Activated CD4-positive, alpha-beta T cell treated with anti-CD3 and anti-CD28 coated beads, Interleukin-2, amount 10 ng/mL, durations not matched to agents 7 days and 5 days (primary cell): ENCODE data around the gene POLE. TPM values are rescaled to one million over a fixed set of nuclear protein-coding genes. Genes with fewer than 3 reads are reported as not detected.

Experiments
- CTCF ChIA-PET: fragments of 350-600 bp; sonication (Branson Sonifier 250); formaldehyde crosslinking; loops from one replicate; lab custom pipeline; 2021; ENCODE audit warnings: antibody characterized with exemption; lab: Charles Lee
- POLR2A ChIA-PET: fragments of 350-600 bp; sonication (Branson Sonifier 250); formaldehyde crosslinking; loops from one replicate; lab custom pipeline; 2021; ENCODE audit warnings: antibody characterized with exemption; lab: Charles Lee
- DNase-seq: peaks from one replicate; pipeline ENCODE4 v3.0.0-alpha.2; 2020
- H3K27ac Mint-ChIP-seq: one replicate; pipeline ENCODE4 v1.8.0; 2021; ENCODE audit warnings: mild to moderate bottlenecking, moderate library complexity, mixed read lengths
- H3K27me3 Mint-ChIP-seq: one replicate; pipeline ENCODE4 v1.8.0; 2021; ENCODE audit warnings: mixed read lengths
- H3K36me3 Mint-ChIP-seq: one replicate; pipeline ENCODE4 v1.8.0; 2021; ENCODE audit warnings: low read depth, mixed read lengths
- H3K4me1 Mint-ChIP-seq: one replicate; pipeline ENCODE4 v1.8.0; 2021; ENCODE audit warnings: mixed read lengths
- H3K4me3 Mint-ChIP-seq: one replicate; pipeline ENCODE4 v1.8.0; 2021; ENCODE audit warnings: mild to moderate bottlenecking, moderate library complexity, mixed read lengths
- H3K9me3 Mint-ChIP-seq: one replicate; pipeline ENCODE4 v1.8.0; 2021; ENCODE audit warnings: mixed read lengths
- total RNA-seq, 2 experiments: library from RNA; stranded (reverse); gene quantifications; one replicate each; pipeline ENCODE4 v1.2.3, GENCODE V29; 2021

The POLE gene
- total RNA-seq, 2 experiments from 2014 or later, result 167 to 176 TPM

DNA sequence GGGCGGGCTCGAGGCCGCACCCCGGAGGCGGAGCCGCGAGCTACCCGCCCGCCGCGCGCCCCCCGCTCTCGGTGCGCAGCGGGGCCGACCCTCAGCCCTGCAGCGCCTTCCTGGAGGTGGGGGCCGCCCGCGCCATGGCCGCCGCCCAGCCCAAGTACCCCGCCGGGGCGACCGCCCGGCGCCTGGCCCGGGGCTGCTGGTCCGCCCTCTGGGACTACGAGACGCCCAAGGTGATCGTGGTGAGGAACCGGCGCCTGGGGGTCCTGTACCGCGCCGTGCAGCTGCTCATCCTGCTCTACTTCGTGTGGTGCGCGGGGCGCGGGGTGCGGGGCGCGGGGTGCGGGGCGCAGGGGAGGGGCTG is 68.5 kb downstream of the POLE start, which contains the start of gene P2RX2:
P2RX2 (plus strand) TSS at position 94 of the 361 bp plus-strand sequence; CDS start at position 135, 41 bp downstream.
- CTCF ChIA-PET, result interaction anchor here (1.0 kb wide), 1 partner anchor 9 kb away, joined by 3 read pairs; the partner anchor contains the start of gene LRCOL1
- no peak for DNase-seq

GRCh38 chr12:132617822-132618682 is 69.1 kb downstream of the POLE start:
- peak overlapping the region; percentile 22 for H3K27ac Mint-ChIP-seq
- H3K4me1 Mint-ChIP-seq, result peaks cover 12% of the 10 kb centered on the region
- ChIA-PET CTCF (interaction anchor here (3.5 kb wide), 1 partner anchor 203 kb away, joined by 16 read pairs; no protein-coding TSS in a partner anchor), POLR2A (interaction anchor here (0.7 kb wide), 1 partner anchor 124 kb away, joined by 4 read pairs; no protein-coding TSS in a partner anchor)
- DNase-seq, result no peak
- H3K36me3 Mint-ChIP-seq, result peaks cover 13% of the 10 kb centered on the region
- H3K4me3 Mint-ChIP-seq, result no peak overlapping the region
- H3K27me3 Mint-ChIP-seq, result peaks cover 23% of the 10 kb centered on the region
- H3K9me3 Mint-ChIP-seq, result peaks cover 7% of the 10 kb centered on the region

More for the DNA sequence above, 68.5 kb downstream of the POLE start, which contains the start of gene P2RX2:
- H3K4me3 Mint-ChIP-seq, result no peak within 1 kb of the TSS
- H3K27ac Mint-ChIP-seq, result peak within 1 kb of the TSS; percentile 22
- H3K9me3 Mint-ChIP-seq, result peaks cover 7% of the 10 kb centered on the region
- H3K4me1 Mint-ChIP-seq, result peaks cover 13% of the 10 kb centered on the region
- POLR2A ChIA-PET, result interaction anchor here (0.7 kb wide), 1 partner anchor 123 kb away, joined by 4 read pairs; no protein-coding TSS in a partner anchor
- H3K27me3 Mint-ChIP-seq, result peaks cover 22% of the 10 kb centered on the region
- peaks cover 13% of the 10 kb centered on the region for H3K36me3 Mint-ChIP-seq

DNA sequence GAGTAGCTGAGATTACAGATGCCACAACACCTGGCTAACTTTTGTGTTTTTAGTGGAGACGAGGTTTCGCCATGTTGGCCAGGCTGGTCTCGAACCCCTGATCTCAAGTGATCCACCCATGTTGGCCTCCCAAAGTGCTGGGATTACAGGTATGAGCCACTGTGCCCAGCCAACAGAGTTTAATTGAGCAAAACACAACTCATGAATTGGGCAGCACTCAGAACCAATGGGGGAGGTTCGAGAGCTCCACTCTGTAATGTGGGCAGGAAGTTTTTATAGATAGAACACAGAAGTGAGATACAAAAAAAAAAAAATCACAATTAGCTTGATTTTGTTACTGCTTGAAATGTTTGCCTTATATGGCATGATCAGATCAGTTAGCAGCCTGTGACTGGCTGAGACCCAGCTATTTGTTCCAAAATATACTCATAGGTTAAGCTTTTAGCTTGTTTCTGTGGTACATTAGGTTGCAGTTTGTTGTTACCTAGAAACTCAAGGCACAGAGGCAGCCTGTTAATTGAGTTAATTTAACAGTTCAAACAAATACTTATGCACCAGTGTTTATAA is 69.9 kb downstream of the POLE start:
- H3K27ac Mint-ChIP-seq, result no peak overlapping the region
- peaks cover 24% of the 10 kb centered on the region for H3K27me3 Mint-ChIP-seq
- CTCF ChIA-PET, result interaction anchor here (3.5 kb wide), 1 partner anchor 202 kb away, joined by 16 read pairs; no protein-coding TSS in a partner anchor
- H3K4me1 Mint-ChIP-seq, result peaks cover 6% of the 10 kb centered on the region
- peaks cover 7% of the 10 kb centered on the region for H3K9me3 Mint-ChIP-seq
- DNase-seq, result no peak
- peaks cover 10% of the 10 kb centered on the region for H3K36me3 Mint-ChIP-seq
- POLR2A ChIA-PET, result no interaction called here
- H3K4me3 Mint-ChIP-seq, result no peak overlapping the region

- Mint-ChIP-seq H3K27me3 (peaks cover 33% of the 10 kb centered on the region), H3K4me1 (peaks cover 6% of the 10 kb centered on the region), H3K9me3 (peaks cover 10% of the 10 kb centered on the region), H3K36me3 (peaks cover 10% of the 10 kb centered on the region), H3K27ac (no peak overlapping the region), H3K4me3 (no peak overlapping the region)
- no peak for DNase-seq
- POLR2A ChIA-PET, result interaction anchor here (0.7 kb wide), 1 partner anchor 41 kb away, joined by 3 read pairs; no protein-coding TSS in a partner anchor
- CTCF ChIA-PET, result interaction anchor here (1.1 to 3.5 kb wide), 7 partner anchors 12 to 462 kb away, joined by 3 to 16 read pairs (median 4); no protein-coding TSS in a partner anchor
Observed at GRCh38 chr12:132615579-132616038, 71.5 kb downstream of the POLE start.

DNA sequence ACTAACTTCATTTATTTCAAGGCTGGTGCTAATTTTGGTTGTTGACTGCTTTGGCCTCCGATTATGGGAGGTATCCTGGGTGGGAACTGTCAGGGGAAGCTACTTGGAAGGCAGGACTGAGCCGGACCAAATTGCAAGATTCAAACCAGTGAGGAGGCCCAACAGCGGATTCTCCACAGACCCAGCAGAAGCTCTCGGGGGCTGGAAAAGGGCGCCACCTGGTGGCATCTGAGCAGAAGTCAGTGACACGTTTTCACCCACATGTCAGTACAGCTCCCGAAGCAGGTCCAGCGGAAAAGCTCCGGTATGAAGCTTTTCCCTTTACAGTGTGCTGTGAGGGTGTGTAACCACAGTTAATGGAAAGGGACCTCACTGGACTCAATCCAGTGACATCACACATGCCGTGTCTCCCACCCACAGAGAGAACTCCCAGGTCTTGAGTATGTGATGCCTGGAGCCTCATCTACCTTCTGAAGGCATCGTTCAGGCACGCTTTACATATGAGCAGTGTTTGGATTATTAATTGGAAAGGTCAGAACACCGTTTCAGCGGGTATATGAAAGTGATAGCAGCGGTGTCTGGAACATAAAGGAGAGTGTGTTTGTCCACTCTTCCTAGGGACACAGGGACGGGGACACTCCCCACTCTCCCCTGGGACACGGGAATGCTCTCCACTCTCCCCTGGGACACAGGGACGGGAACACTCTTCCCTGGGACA is 72.1 kb downstream of the POLE start:
- H3K4me3 Mint-ChIP-seq, result no peak overlapping the region
- peaks cover 10% of the 10 kb centered on the region for H3K36me3 Mint-ChIP-seq
- H3K9me3 Mint-ChIP-seq, result peaks cover 10% of the 10 kb centered on the region
- H3K27ac Mint-ChIP-seq, result no peak overlapping the region
- peaks cover 11% of the 10 kb centered on the region for H3K4me1 Mint-ChIP-seq
- ChIA-PET POLR2A (no interaction called here), CTCF (interaction anchor here (0.6 to 3.5 kb wide), 10 partner anchors 10 to 462 kb away, joined by 3 to 16 read pairs (median 4); no protein-coding TSS in a partner anchor)
- H3K27me3 Mint-ChIP-seq, result peaks cover 34% of the 10 kb centered on the region
- DNase-seq, result peak; percentile 85

GRCh38 chr12:132614029-132614428 is 73.1 kb downstream of the POLE start:
- Mint-ChIP-seq H3K9me3 (peaks cover 10% of the 10 kb centered on the region), H3K36me3 (peaks cover 10% of the 10 kb centered on the region), H3K27ac (no peak overlapping the region), H3K27me3 (peaks cover 39% of the 10 kb centered on the region), H3K4me1 (peaks cover 11% of the 10 kb centered on the region), H3K4me3 (no peak overlapping the region)
- POLR2A ChIA-PET, result no interaction called here
- CTCF ChIA-PET, result interaction anchor here (0.6 to 1.5 kb wide), 4 partner anchors 9 to 543 kb away, joined by 3 to 11 read pairs (median 4); no protein-coding TSS in a partner anchor
- DNase-seq, result no peak

DNA sequence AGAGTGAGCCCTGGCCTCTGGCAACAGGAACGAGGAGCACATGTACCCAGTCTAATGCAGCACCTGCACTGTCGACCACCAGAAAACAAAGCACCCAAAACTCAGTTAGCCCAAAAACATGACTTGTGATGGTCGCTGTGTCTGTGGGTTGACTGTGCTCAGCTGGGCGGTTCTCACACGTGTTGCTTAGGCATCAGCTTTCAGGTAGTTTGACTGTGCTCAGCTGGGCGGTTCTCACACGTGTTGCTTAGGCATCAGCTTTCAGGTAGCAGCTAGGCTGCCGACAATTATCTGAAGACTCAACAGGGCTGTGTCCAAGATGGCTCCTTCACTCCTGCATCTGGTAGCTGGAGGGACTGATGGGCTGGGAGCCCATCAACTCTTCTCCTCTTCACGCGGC is 75.5 kb downstream of the POLE start:
- ChIA-PET CTCF (interaction anchor here (0.9 kb wide), 1 partner anchor 10 kb away, joined by 3 read pairs; no protein-coding TSS in a partner anchor), POLR2A (no interaction called here)
- Mint-ChIP-seq H3K4me3 (no peak overlapping the region), H3K4me1 (peaks cover 8% of the 10 kb centered on the region), H3K27me3 (peaks cover 32% of the 10 kb centered on the region), H3K27ac (no peak overlapping the region), H3K9me3 (peaks cover 4% of the 10 kb centered on the region), H3K36me3 (no peaks in the 10 kb centered on the region)
- no peak for DNase-seq

DNA sequence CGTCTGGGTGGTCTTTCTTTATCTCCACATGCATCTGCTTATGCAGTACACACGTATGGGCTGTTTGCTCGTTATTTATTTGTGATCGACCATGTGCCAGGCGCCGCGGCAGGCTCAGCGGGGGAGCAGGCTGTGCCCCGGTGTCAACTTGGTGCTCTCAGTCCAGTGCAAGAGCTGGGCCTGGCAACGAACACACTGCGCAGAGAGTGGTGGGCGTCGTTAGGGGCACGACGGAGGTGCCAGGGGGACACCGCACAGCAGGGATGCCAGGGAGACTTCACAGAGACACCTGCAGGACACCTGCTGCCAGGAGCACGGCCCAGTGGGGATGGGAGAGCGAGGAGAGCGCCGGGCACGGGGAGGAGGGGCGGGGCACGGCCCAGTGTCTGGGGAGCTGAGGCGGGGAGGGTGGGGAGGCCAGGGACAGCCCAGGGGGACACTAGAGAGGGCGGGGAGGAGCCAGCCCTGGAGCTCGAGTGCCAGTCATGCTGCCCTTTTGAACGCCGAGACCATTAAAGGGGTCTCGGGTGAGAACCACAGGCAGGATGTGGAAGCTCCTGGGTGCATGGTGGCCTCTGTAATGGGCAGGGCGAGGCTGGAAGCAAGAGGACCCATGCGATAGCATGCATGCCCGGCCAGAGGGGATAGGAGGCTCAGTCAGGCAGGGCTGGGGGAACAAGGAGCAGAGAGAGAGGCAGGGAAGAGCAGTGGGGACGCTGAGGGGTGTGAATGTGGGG is 76.1 kb downstream of the POLE start:
- DNase-seq, result no peak
- Mint-ChIP-seq H3K4me1 (peaks cover 8% of the 10 kb centered on the region), H3K36me3 (no peaks in the 10 kb centered on the region), H3K27me3 (peaks cover 32% of the 10 kb centered on the region), H3K27ac (no peak overlapping the region), H3K4me3 (no peak overlapping the region), H3K9me3 (peaks cover 4% of the 10 kb centered on the region)
- ChIA-PET POLR2A (no interaction called here), CTCF (interaction anchor here (1.9 kb wide), 1 partner anchor 16 kb away, joined by 9 read pairs; no protein-coding TSS in a partner anchor)

DNA sequence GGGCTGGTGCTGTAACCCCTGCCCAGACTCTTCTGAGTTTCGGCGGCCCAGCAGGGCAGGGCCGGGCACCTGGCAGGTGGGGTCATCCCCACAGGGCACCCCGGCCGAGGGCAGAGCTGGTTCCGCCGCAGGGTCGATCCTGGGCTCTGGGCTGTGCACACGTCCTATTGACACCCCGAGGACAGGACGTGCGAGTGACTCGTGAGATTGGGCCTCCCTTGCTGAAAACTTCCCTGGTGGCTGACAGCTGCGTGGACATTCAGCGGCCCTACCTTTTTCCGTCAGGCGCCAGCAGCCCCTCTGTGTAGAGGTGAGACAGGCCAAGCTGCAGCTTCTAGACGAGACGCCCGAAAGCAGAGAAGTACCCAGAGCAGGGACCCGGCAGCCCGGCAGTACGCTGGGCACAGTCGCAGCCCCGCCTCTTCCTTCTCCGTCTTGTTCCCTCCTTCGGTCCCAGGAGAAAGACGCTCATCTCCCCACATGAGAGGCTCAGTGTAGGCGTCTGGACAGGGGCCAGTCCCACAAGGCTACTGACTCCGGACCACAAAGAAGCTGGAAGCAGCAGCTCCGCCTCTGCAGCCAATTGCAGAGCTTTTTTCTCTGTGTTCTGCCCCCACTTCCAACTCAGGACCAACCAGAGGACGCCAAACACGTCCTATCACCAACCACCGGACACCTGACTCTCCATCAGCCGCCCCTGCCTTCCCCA is 76.9 kb downstream of the POLE start, which contains the start of gene LRCOL1:
LRCOL1 (minus strand) TSS at position 532 of the 709 bp plus-strand sequence. CDS start 4,331 bp downstream, outside the sequence.
- Mint-ChIP-seq H3K4me3 (no peak within 1 kb of the TSS), H3K9me3 (peaks cover 4% of the 10 kb centered on the region), H3K27me3 (peaks cover 30% of the 10 kb centered on the region), H3K36me3 (no peaks in the 10 kb centered on the region), H3K4me1 (peaks cover 8% of the 10 kb centered on the region), H3K27ac (no peak within 1 kb of the TSS)
- ChIA-PET CTCF (interaction anchor here (1.1 to 1.9 kb wide), 2 partner anchors 9 to 15 kb away, joined by 3 to 9 read pairs; no protein-coding TSS in a partner anchor), POLR2A (no interaction called here)
- no peak for DNase-seq

DNA sequence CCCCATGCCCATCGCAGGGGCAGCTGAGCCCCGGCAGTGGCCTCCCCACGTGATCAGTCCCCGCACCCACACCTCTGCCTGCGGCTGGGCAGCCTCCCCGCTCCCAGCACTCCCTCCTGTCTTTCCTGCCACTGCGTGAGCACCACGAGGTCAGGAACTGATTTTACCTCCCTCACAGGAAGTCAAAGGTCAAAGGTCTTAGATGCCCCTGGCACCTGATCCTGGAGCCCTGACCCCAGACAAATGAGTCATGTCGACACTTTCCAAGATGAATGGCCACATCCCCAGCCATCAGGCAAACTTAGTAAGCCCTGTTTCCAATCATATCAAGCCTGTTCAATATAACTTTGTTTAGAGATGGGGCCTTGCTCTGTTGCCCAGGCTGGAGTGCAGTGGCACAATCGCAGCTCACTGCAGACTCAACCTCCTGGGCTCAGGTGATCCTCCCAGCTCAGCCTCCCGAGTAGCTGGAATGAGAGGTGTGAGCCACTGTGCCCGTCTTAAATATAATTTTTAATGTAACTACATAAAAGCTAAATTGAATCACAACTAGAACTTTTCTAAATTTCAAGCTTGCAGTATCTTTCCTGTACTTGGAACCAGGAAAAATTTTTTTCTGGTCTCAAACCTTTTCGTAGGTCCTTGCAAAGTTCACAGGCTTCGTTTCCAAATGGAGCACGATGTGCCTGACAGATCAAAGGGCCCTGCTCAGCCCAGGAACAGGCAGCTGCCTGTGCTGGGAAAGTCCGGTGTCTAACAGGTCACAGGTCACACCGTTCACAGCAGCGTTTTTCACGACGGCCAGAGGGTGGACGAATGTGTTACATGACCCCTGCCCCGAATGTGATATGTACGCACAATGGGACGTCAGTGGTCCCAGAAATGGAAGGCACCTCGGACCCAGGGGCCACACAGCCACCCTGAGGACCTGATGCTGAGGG is 78.6 kb downstream of the POLE start:
- CTCF ChIA-PET, result interaction anchor here (1.5 to 1.9 kb wide), 2 partner anchors 13 to 22 kb away, joined by 4 to 9 read pairs; no protein-coding TSS in a partner anchor
- H3K4me3 Mint-ChIP-seq, result no peak overlapping the region
- no peaks in the 10 kb centered on the region for H3K36me3 Mint-ChIP-seq
- H3K27ac Mint-ChIP-seq, result no peak overlapping the region
- POLR2A ChIA-PET, result no interaction called here
- peaks cover 38% of the 10 kb centered on the region for H3K27me3 Mint-ChIP-seq
- DNase-seq, result no peak
- peaks cover 4% of the 10 kb centered on the region for H3K9me3 Mint-ChIP-seq
- H3K4me1 Mint-ChIP-seq, result peaks cover 5% of the 10 kb centered on the region
